B cell (primary cell): Measurements from ENCODE around the gene FBXO2. TPM values are rescaled to one million over a fixed set of nuclear protein-coding genes. Genes with fewer than 3 reads are reported as not detected.

Source experiments
- ATAC-seq: fragments of 200-7000 bp; cut with Tn5 transposase; one replicate; pipeline ENCODE4 v1.10.0; 2021; ENCODE audit warnings: low read depth, mild to moderate bottlenecking, moderate number of reproducible peaks, moderate library complexity
- CTCF ChIA-PET: fragments of 350-600 bp; sonication (Branson Sonifier 250); formaldehyde crosslinking; loops from one replicate; lab custom pipeline; 2021; ENCODE audit warnings: antibody characterized with exemption, inconsistent platforms; lab: Charles Lee
- POLR2A ChIA-PET: fragments of 350-600 bp; sonication (Branson Sonifier 250); formaldehyde crosslinking; loops from one replicate; lab custom pipeline; 2021; ENCODE audit warnings: antibody characterized with exemption; lab: Charles Lee
- DNase-seq: peaks from one replicate; pipeline ENCODE4 v3.0.0; 2013
- H2AFZ ChIP-seq: 2 replicates; pipeline ENCODE4 v1.6.1; 2012; ENCODE audit warnings: mild to moderate bottlenecking, low read depth, low read length; ENCODE audit not compliant: insufficient read depth, poor library complexity, severe bottlenecking
- H3K27ac ChIP-seq, 2 donors: 1 replicate in 1 of 2; 2 replicates in 1 of 2; pipeline ENCODE4 v1.5.1; 2012 to 2013; ENCODE audit warnings: low read length in 2 of 2, mild to moderate bottlenecking in 2 of 2, moderate library complexity in 1 of 2
- H3K27me3 ChIP-seq, 4 experiments: fragments of 200-600 bp in 1 of 4; sonication (generic) in 1 of 4; replicated peaks in 1 of 4; 1 replicate in 2 of 4; 2 replicates in 2 of 4; pipeline versions ENCODE4 v1.6.1 to v1.7.0; 2013 to 2016; ENCODE audit warnings: low read length in 3 of 4, mild to moderate bottlenecking in 2 of 4, mixed read lengths in 1 of 4, moderate library complexity in 1 of 4; ENCODE audit not compliant: insufficient read depth in 4 of 4, control insufficient read depth in 3 of 4; ENCODE audit errors: control extremely low read depth in 1 of 4
- H3K36me3 ChIP-seq, 2 experiments: replicated peaks in 1 of 2; 1 replicate in 1 of 2; 2 replicates in 1 of 2; pipeline versions ENCODE4 v1.6.1 to v1.7.1; 2013; ENCODE audit warnings: low read length in 1 of 2; ENCODE audit not compliant: insufficient read depth in 2 of 2, control insufficient read depth in 1 of 2; ENCODE audit errors: control extremely low read depth in 1 of 2, extremely low read depth in 1 of 2
- H3K4me1 ChIP-seq, 2 donors: fragments of 200-600 bp in 1 of 2; sonication (generic) in 1 of 2; 1 replicate in 1 of 2; 2 replicates in 1 of 2; pipeline versions ENCODE4 v1.5.1 to v1.6.1; 2013 to 2017; ENCODE audit warnings: low read length in 2 of 2; ENCODE audit not compliant: control insufficient read depth in 2 of 2, insufficient read depth in 2 of 2
- H3K4me2 ChIP-seq: replicated peaks from 2 replicates; pipeline ENCODE3; 2012; ENCODE audit warnings: mild to moderate bottlenecking, low read depth, low read length; ENCODE audit not compliant: poor library complexity, severe bottlenecking
- H3K4me3 ChIP-seq, 5 experiments: fragments of 200-600 bp in 1 of 5; sonication (generic) in 1 of 5; 1 replicate in 3 of 5; 2 replicates in 2 of 5; pipeline versions ENCODE4 v1.5.1 to v1.7.0; 2011 to 2016; ENCODE audit warnings: low read length in 4 of 5, mild to moderate bottlenecking in 4 of 5, low read depth in 2 of 5, control low read depth in 1 of 5, moderate library complexity in 1 of 5; ENCODE audit not compliant: insufficient read depth in 1 of 5; ENCODE audit errors: control extremely low read depth in 1 of 5, extremely low read depth in 1 of 5
- H3K79me2 ChIP-seq: fragments of 200-600 bp; sonication (generic); one replicate; pipeline ENCODE4 v1.6.0; 2016; ENCODE audit warnings: low read length; ENCODE audit not compliant: control insufficient read depth, insufficient read depth
- H3K9ac ChIP-seq: fragments of 200-600 bp; sonication (generic); 2 replicates; pipeline ENCODE4 v1.6.1; 2017; ENCODE audit warnings: mild to moderate bottlenecking, low read length, moderate library complexity
- H3K9me3 ChIP-seq, 3 donors: one replicate each; pipeline versions ENCODE4 v1.6.1 to v1.7.1; 2013; ENCODE audit warnings: low read length in 2 of 3; ENCODE audit not compliant: control insufficient read depth in 2 of 3, insufficient read depth in 1 of 3; ENCODE audit errors: control extremely low read depth in 1 of 3
- H4K20me1 ChIP-seq: 2 replicates; pipeline ENCODE4 v1.6.0; 2012; ENCODE audit warnings: mild to moderate bottlenecking, low read length; ENCODE audit not compliant: insufficient read depth, control insufficient read depth, poor library complexity, severe bottlenecking
- H3K27ac Mint-ChIP-seq: one replicate; pipeline ENCODE4 v1.8.0; 2021; ENCODE audit warnings: mixed read lengths
- H3K27me3 Mint-ChIP-seq: one replicate; pipeline ENCODE4 v1.8.0; 2021; ENCODE audit warnings: mixed read lengths
- H3K4me1 Mint-ChIP-seq: one replicate; pipeline ENCODE4 v1.8.0; 2021; ENCODE audit warnings: mixed read lengths
- H3K4me3 Mint-ChIP-seq: one replicate; pipeline ENCODE4 v1.8.0; 2021; ENCODE audit warnings: mixed read lengths
- H3K9me3 Mint-ChIP-seq: one replicate; pipeline ENCODE4 v1.8.0; 2022; ENCODE audit warnings: mixed read lengths; ENCODE audit not compliant: insufficient read depth
- EZH2 ChIP-seq: IDR thresholded peaks from 2 replicates; pipeline ENCODE4 v1.6.1; 2012; ENCODE audit warnings: borderline replicate concordance, low read depth, mild to moderate bottlenecking, moderate library complexity, low read length; ENCODE audit not compliant: insufficient read depth, poor library complexity, severe bottlenecking
- WGBS: methylation state at CpG from one replicate; pipeline ENCODE4 v1.1.5; 2013; ENCODE audit warnings: missing lambda C conversion rate; ENCODE audit not compliant: insufficient coverage; 5-methylcytosine and 5-hydroxymethylcytosine counted together
- intact Hi-C: fragments of 100-400 bp; cut with micrococcal nuclease; formaldehyde crosslinking; loops from one replicate; pipeline ENCODE4 v1.10.0; 2022
- polyA plus RNA-seq: library from polyadenylated mRNA; depleted of rRNA; stranded (reverse); fragments of >200 nt; gene quantifications from 2 replicates; pipeline ENCODE4 v1.2.3, GENCODE V29; 2012
- total RNA-seq, 2 donors: library from RNA; stranded (reverse); fragments of 120-200 nt in 1 of 2; gene quantifications; 1 replicate in 1 of 2; 2 replicates in 1 of 2; pipeline versions ENCODE4 v1.2.3 to v1.2.4, GENCODE V29; 2013 to 2022
- TF ChIP-seq, protein P1 (sequence below): fragments of 200-600 bp; IDR thresholded peaks from one replicate; pipeline ENCODE4 v1.8.0; 2022; ENCODE audit warnings: antibody characterized with exemption, mild to moderate bottlenecking

The FBXO2 gene
- total and polyA plus RNA-seq, 2 donors (not counting 1 experiment from before 2014, with no cell fraction given), result 9.6 TPM

DNA sequence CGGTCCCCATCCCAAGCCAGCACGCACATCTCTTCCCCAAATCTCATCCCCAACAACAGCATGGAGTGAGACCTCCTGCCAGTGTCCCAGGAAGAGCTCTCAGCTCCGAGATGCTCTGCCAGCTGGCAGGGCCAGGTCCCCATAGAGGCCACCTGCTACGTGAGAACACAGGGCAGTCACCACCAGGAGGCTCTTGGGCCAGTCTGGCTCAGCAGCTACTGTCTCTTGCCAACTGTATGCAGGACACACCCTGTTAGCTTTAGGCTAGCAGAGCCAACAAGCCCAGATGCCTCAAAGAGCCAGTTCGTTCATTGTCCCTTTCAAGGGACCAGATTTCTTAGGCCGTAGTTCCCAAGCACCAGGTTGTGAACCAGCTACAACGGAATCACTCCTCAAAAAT is 36.9 kb downstream of the FBXO2 start:
- H3K36me3 ChIP-seq, result no peaks in the 10 kb centered on the region
- no peak overlapping the region for H3K27ac ChIP-seq
- no peak overlapping the region for H2AFZ ChIP-seq
- no peaks in the 10 kb centered on the region for H3K4me1 ChIP-seq
- no peaks in the 10 kb centered on the region for H3K4me1 Mint-ChIP-seq
- peaks cover 31% of the 10 kb centered on the region for H3K27me3 Mint-ChIP-seq
- no peak overlapping the region for H3K4me3 Mint-ChIP-seq
- 63% methylated on average over 4 of the region's 7 CpGs for WGBS
- no peaks in the 10 kb centered on the region for H4K20me1 ChIP-seq
- TF ChIP-seq, protein P1, sequence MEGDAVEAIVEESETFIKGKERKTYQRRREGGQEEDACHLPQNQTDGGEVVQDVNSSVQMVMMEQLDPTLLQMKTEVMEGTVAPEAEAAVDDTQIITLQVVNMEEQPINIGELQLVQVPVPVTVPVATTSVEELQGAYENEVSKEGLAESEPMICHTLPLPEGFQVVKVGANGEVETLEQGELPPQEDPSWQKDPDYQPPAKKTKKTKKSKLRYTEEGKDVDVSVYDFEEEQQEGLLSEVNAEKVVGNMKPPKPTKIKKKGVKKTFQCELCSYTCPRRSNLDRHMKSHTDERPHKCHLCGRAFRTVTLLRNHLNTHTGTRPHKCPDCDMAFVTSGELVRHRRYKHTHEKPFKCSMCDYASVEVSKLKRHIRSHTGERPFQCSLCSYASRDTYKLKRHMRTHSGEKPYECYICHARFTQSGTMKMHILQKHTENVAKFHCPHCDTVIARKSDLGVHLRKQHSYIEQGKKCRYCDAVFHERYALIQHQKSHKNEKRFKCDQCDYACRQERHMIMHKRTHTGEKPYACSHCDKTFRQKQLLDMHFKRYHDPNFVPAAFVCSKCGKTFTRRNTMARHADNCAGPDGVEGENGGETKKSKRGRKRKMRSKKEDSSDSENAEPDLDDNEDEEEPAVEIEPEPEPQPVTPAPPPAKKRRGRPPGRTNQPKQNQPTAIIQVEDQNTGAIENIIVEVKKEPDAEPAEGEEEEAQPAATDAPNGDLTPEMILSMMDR, result no peak
- H3K9me3 ChIP-seq, result no peaks in the 10 kb centered on the region
- POLR2A ChIA-PET, result no interaction called here
- intact Hi-C loops, result no loop called here
- no peak overlapping the region for H3K27ac Mint-ChIP-seq
- H3K9ac ChIP-seq, result no peak overlapping the region
- H3K9me3 Mint-ChIP-seq, result no peaks in the 10 kb centered on the region
- H3K4me3 ChIP-seq, result no peak overlapping the region
- no peaks in the 10 kb centered on the region for H3K79me2 ChIP-seq
- ATAC-seq (no peak), DNase-seq (no peak)
- H3K4me2 ChIP-seq, result no peak overlapping the region
- CTCF ChIA-PET, result interaction anchor here (1.2 kb wide), 1 partner anchor 26 kb away, joined by 4 read pairs; no protein-coding TSS in a partner anchor
- peaks cover 0 to 3% (median 0%) of the 10 kb centered on the region in 4 experiments for H3K27me3 ChIP-seq

- no peaks in the 10 kb centered on the region for H3K9me3 Mint-ChIP-seq
- Histone ChIP-seq H4K20me1 (no peaks in the 10 kb centered on the region), H3K9me3 (no peaks in the 10 kb centered on the region), H3K4me2 (no peak overlapping the region), H3K27ac (no peak overlapping the region), H3K36me3 (no peaks in the 10 kb centered on the region), H3K27me3 (peaks cover 0 to 3% (median 0%) of the 10 kb centered on the region in 4 experiments), H3K79me2 (no peaks in the 10 kb centered on the region), H3K9ac (no peak overlapping the region), H3K4me1 (no peaks in the 10 kb centered on the region), H2AFZ (no peak overlapping the region), H3K4me3 (no peak overlapping the region)
- no peak overlapping the region for H3K4me3 Mint-ChIP-seq
- ATAC-seq, result no peak
- H3K27me3 Mint-ChIP-seq, result peaks cover 25% of the 10 kb centered on the region
- TF ChIP-seq, protein P1, result no peak
- TF ChIP-seq EZH2, result no peak
- POLR2A ChIA-PET, result no interaction called here
- no peak for DNase-seq
- no peaks in the 10 kb centered on the region for H3K4me1 Mint-ChIP-seq
- no peak overlapping the region for H3K27ac Mint-ChIP-seq
- CTCF ChIA-PET, result interaction anchor here (1.2 kb wide), 1 partner anchor 26 kb away, joined by 4 read pairs; no protein-coding TSS in a partner anchor
- intact Hi-C loops, result no loop called here
- WGBS, result 72% methylated on average over 7 of the region's 7 CpGs
Measured at GRCh38 chr1:11616766-11617165, 37.5 kb downstream of the FBXO2 start.
